NCI-H526 (cell line): ENCODE measurements around the gene TRPC4.
A peak's percentile ranks its signal among the peaks of the same experiment; 100 is the strongest.
"Not testable (repeated sequence)": the region's sequence is repeated elsewhere in the genome, so short reads cannot be mapped to it uniquely, and the experiment has no call there.

Experiments used
- DNase-seq, 2 experiments: peaks; one replicate each; lab custom pipeline; 2025; lab: John Stamatoyannopoulos, UW

Gene TRPC4

DNA sequence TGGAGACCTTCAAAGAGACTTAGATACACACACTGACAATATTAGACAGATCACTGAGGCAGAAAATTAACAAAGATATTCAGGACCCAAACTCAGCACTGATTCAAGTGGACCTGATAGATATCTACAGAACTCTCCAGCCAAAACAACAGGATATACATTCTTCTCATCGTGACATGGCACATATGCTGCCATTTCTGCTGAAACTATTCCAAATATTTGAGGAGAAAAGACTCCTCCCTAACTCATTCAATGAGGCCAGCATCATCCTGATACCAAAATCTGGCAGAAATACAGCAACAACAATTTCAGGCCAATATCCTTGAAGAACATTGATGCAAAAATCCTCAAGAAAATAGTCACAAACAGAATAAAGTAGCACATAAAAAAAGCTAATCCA is 53.3 kb downstream of the TRPC4 start:
- DNase-seq: no peak

DNA sequence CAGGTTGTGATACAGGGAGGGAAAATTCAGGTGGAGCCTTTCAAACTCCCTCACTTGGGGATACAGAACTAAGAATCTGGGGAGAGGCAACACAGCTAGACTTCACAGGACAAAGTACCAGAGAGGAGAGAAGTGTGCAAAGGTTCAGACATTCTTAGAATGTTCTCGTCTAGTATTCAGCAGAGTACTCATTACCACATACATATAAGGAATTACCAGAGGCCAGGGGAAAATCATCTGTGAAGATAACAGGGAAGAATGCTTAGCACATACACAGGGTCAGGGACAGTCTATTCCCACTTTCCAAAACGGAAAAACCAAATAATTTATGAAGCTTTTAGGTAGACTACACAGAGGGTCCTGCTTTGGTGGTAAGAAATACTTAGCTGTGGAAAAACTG is 58.1 kb downstream of the TRPC4 start:
- DNase-seq: no peak

DNA sequence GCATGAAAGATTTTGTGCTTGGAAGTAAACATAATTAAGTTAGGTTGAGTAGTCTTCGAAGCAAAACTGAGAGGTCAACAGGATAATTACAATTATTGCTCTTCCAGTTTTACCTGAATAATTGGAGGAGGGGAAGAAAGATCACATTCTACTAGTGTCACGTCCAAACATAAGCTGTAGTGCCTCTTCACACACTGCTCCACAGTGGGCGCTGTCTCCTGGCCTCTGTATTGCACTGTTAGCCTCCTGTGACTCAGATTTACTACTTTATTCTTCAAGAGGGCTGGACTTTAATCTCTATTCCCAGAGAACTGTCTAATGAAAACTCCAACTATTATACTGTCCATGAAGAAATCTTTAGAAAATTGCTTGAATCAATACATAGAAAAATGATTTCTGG is 62.9 kb downstream of the TRPC4 start:
- no peak for DNase-seq

DNA sequence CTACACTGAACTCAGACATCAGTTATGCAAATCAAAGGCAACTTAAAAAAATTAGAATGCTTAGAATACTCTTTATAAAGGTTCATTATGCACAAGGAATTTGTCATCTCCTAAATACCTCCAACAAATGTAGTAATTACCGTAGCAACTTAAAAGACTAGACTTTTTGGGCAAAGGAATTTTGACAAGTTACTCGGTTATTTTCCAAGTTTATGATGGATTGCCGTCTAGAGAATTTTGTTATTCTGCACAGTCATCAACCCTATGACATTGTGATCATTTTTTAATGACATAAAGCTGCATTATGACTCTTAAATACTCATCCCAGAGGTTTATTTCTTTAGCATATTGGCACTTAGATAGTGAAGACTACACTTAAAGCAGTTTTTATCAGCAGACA is 71.9 kb downstream of the TRPC4 start:
- no peak for DNase-seq

DNA sequence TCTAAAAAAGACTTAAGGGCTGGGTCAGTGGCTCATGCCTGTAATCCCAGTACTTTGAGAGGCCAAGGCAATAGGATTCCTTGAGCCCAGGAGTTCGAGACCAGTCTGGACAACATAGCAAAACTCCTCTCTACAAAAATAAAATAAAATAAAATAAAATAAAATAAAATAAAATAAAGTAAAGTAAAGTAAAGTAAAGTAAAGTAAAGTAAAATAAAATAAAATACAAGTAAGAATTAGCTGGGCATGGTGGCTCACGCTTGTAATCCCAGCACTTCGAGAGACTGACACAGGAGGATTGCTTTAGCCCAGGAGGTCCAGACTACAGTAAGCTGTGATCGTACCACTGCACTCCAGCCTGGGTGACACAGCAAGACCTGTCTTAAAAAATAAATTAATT is 72.8 kb downstream of the TRPC4 start:
- DNase-seq: not testable (repeated sequence)

DNA sequence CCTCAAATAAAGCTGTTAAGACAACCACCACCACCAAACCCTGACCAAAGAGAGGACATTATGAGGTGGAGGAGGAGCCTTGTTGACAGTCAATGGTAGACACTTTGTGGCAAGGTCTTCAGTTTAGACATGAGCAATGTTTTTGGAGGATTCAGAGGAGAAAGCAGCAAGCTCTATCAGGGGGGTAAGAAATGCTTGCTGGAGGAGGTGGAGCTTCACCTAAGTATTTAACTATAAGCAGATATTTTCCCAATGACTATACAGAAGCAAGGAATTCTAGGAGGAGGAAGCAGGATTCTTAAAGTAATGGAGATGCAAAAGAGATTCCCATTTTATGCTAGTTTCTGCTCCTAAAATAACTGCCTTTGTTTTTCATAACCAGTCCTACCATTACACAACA is 74.2 kb downstream of the TRPC4 start:
- DNase-seq: no peak

DNA sequence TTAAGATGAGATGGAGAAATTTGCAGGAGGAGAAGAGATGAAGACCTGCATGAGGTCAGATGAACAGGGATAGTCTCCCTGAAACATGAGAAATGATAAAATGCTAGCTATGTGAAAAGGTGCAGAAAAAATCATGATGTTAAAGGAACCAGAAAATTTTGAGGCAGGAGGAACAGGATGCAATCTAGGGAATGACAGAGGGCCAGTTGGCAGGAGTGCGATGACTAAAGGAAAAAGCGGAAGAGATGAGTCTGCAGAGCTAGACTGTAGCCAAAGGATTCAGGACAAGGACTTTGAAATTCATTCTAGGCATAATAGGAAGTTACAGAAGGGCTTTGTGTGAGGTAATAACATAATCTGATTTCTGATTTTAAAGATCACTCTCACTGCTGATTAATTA is 77.9 kb downstream of the TRPC4 start:
- no peak for DNase-seq

DNA sequence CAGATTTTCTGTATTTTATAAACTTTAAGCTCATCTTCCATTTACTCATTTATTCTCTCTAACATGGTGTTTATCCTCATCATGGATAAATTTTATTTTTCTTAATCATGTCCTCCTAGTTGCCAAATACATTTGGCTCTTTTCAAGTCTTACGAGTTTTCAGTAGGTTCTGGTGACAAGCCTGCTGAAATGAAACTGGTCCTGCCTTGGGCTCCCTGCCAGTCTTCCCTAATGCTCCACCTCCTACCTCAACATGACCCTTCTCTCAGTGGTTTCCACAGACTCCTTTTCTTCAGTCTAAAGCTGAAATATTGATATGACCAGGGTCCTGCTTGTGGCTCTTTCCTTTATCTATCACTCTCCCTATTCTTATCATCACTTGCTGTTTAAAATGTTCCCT is 81.2 kb downstream of the TRPC4 start:
- DNase-seq: no peak

DNA sequence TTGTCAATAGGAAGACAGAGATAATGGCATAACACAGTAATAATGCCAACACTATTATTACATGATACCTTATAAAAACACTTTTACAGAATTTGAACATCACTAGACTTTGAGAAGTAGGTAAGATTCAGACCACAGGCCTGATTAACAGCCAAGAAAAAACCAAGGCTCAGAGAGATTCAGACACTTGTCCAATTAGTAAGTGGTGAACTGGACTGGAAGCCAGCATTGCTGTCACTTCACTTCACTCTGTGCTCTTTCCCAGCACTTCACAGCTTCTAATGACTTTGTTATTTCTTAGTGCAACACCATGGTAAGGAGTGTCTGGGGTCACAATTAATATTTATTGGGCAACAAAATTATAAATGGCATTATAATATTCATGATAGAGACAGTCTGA is 91.9 kb downstream of the TRPC4 start:
- no peak for DNase-seq

DNA sequence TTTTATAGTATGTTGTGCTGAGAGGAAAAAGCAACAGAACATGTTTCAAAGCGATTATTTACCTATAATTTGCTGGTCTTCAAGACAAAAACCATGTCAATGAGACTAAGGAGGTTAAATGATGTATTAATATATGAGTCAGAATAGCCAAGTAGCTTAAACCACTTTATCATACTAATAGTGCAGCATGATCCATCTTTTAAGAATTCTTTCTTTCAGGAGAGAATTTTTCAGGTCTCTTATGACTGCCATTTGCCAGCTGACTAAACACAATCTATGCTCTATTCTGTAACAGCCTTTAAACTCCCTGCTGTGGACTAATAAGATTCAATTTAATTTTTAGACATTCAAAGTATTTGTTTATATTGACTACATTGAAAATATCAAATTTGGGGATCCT is 93.7 kb downstream of the TRPC4 start:
- DNase-seq: no peak

DNA sequence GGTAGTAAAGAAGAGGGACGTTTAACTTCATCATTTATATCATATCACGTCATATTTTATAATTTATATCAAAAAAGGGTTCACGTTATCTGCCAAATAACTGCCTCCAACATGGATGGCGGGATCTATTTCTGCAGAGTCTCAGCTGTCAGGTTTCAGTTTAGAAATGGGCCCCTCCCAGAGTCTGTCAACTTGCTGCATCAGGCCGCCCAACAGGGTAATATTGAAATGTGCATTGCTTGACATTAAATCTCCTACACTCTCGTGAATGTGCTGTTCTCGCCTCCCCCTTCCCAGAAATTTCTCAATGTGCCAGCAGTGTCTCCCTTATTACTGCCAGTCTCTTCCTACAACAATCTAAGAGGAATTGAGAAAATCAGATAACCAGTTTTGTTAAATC is 96.9 kb downstream of the TRPC4 start:
- no peak for DNase-seq

DNA sequence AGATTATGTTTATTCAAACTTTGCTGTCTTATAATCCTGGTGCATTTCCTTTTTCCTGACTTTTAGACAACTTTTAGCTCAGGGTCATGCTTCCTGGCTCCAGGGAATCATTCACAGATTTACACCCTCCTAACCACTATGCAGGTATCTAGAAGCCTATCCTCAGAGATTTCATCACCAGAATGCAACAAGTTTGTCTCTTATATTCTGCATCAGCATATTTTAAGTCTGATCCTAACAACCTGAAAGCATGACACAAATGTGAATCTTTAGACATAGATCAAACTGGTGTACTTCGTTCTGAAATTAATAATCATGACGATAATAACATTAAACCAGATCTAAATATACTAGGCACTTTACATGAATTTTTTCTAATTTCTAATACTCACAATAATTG is 100.0 kb downstream of the TRPC4 start:
- no peak for DNase-seq

DNA sequence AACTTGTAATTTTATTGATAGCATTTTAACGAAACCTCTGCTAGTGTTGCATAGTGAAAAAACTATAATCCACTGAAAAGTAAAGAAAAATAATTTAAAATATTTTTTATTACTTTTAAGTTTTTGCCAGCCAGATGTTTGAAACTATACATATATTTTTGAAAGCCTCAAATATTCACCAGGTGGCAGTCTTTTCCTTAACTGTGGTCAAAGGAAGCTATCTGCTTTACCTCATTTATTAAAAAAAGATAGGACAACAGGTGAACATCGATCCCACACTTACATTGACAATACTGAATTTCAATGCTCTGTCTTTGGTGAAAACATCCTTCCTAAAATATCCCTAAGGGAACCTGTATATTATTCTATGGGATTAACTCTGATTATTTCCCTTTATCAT is 100.5 kb downstream of the TRPC4 start:
- DNase-seq: peak; percentile 2 to 16

DNA sequence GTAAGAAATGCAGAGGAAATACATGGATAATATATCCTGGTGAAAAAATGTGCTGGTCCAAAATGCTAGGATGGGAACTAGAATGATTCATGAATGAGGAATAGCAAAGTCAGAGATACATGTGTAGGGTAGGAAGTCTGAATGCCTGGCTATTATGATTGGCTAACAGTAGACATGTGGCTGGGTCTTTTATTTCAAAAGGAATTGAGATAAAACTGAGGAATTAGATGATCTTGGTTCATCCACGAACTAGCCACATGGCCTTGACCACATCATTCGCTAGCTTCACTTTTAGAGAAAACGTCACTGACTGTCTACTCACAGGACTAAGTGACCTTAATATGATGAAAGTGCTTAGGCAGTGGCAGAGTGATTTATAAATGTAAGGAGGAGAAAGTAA is 103.1 kb downstream of the TRPC4 start:
- DNase-seq: no peak

DNA sequence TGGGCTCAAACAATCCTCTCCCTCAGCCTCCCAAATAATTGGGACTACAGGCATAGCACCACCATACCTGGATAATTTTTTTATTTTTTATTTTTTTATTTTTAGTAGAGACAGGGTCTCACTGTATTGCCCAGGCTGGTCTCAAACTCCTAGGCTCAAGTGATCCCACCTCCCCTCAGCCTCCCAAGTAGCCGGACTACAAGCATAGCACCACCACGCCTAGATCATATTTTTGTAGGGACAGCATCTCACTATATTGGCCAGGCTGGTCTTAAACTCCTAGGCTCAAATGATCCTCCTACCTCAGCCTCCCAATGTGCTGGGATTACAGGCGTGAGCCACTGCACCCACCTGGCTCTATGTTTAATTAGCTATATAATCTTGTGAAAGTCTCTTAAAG is 114.2 kb downstream of the TRPC4 start:
- DNase-seq: no peak

DNA sequence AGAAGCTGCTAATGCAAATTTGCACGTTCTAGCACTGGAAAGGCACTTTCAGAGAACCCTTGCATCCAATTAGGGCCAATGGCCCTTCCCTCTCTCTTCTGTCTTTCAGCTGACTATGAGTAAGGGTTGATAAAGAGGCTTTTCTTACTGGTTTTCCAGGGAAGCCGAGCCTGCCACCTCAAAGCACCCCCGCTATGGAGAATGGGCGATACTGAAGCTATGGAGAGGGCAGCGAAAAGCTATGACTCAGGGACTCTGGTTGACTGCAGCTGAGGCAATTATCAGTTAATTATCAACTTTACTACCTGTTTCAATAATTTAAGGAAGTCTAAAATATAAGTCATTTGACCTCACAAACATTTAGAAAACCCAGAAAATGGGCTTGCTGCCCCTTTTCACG is 115.8 kb downstream of the TRPC4 start:
- DNase-seq: no peak

DNA sequence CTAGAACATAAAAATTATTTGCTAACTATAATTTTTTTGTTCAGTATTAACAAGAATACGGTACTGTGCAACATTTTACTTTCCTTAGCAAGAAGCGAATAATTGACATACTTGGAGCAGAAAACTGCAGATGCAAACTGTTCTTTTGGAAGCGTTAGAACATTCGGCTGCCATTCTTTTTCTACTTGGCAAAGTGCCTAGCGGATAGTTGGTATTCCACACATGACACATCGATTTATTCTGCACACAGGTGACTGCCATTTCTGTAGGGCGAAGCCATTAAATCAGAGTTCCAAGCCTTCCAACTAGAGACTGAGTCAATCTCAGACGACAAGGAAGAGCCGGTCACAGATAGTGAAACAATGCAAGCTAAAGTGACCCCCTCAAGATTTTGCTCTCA is 117.4 kb downstream of the TRPC4 start:
- no peak for DNase-seq

DNA sequence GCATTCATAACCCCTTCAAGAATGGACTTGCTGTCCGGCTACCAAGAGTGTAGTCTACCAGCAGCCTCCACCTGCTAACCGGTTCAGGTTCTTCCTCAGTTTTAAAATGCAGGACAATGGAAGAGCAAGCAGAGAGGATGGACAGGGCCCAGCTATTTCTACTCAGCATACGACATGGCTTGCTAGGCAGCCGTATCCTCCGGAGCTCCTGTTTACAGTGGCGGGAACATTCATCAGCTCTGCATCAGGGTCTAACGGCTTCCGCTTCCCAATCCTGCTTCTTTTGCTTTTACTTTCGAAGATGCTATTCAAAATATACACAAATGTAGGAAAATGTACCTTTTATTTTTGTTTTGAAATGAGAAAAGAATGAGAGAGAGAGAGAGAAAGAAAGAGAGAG is 118.5 kb downstream of the TRPC4 start:
- DNase-seq: no peak

DNA sequence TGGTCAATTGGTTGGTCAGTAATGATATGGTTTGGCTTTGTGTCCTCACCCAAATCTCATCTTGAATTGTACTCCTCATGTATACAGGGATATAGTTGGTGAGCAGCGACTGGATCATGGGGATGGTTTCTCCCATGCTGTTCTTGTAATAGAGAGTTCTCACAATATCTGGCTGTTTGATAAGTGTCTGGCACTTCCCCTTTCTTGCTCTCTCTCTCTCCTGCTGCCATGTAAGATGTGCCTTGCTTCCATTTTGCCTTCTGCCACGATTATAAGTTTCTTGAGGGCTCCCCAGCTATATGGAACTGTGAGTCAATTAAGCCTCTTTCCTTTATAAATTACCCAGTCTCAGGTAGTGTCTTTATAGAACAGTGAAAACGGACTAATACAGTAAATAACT is 120.7 kb downstream of the TRPC4 start:
- DNase-seq: no peak

DNA sequence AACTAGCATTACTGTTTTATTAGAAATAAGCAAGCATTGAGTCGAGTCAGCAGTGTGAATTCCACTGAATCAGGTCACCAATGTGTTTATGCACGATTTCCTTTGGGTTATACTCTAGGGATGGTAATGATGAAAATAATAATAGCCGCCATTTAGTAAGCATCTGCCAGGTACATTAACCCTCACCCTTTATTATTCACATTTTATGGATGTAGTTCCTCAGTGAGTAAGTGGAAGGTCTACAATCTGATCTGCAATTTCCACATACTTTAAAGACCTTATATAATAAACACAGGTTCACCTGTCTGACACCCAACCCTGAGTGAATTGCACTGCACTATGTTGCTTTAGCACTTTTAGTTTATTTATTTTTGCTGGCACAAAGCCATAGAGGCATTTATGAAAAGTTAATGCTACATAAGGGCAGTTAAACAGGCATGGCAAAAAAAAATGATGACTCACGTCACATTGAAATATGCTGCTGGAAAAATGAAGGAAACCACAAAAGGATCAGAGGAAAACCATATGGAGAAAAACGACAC is 122.4 kb downstream of the TRPC4 start:
- no peak for DNase-seq

DNA sequence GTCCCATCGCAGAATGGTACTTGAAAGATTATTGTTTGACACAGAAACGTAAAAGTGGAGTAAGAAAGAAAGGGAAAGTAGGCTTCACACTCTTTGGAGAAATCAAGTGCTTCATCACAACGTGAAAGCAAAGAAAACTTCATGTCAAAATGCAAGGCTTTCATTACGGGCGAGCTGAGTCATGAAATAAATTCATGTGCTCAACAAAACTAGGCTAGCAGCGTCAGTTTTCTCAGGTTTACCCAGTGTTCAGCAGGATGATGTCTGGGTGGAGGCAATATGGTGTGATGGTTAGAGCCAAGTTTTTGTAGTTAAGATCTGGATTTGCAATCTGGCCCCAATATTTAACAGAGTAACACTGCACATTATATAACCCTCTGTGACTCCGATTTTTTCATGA is 128.0 kb downstream of the TRPC4 start:
- no peak for DNase-seq

DNA sequence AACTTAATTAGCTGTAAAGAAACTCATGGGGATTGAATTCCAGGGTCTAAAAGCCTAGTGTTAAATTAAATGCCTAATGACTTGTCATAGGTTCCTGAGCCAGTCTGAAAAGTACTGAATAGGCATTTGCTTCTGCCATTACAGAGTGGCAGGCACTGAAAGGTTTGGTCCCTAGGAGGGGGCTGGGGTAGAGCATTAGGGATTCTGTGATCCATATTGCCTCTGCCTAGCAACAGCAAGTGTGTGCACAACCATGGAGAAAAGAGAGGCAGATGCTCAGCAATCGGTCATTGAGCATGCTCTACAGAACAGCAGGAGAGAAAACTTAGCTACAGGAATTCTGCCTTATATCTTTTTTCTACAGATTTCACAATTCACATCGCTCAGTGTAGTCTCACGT is 133.5 kb downstream of the TRPC4 start:
- DNase-seq: no peak

DNA sequence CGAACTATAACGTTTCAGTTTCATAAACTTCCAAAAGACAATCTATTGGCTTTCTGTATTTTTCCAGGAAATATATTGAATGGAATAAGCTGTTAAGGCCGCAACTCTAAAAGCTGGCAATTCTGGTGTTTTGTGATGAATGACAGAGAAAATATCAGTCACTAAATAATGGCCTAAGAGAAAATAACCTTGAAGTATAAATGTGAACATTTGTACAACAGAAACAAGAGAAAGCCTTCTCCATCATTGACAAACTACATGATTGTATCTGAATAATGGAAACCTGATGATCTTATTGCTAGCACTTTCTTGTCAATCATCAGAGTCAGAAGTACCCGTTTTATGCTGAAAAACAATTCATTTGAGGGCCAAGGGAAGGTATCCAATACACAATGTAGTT is 134.3 kb downstream of the TRPC4 start:
- DNase-seq: no peak

DNA sequence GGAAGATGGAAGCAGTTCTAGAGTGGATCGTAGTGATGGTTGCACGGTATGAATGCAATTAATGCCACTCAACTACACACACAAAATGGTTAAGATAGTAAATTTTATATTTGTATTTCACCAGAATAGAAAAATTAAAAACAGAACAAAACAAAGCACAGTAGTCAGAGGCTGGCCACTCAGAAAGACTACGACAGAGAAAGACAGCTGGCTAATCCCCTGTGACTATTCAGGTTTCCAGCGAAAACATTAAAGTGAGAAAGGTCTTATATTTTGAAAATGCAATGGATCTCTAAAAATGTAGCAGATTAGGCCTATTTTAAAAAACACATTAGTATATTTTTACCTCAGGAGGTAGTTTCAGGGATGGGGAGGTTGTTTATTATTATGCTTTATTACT is 139.7 kb downstream of the TRPC4 start:
- DNase-seq: no peak
